Fibroblast of the conjunctiva (primary cell): Measurements from ENCODE around the gene NAE1.

Experiments
- DNase-seq: peaks from one replicate; pipeline ENCODE4 v3.0.0-alpha.2; 2010; ENCODE audit warnings: low read depth

Gene NAE1

GRCh38 chr16:66849549-66849948 lies 18.8 kb upstream of the NAE1 start:
- no peak for DNase-seq

- no peak for DNase-seq
Measured at GRCh38 chr16:66849021-66849420, 18.2 kb upstream of the NAE1 start.

GRCh38 chr16:66848172-66848571 lies 17.4 kb upstream of the NAE1 start:
- no peak for DNase-seq

- no peak for DNase-seq
Measured at GRCh38 chr16:66847533-66848067, 16.8 kb upstream of the NAE1 start.

GRCh38 chr16:66846831-66847230 lies 16.1 kb upstream of the NAE1 start:
- DNase-seq, result no peak

GRCh38 chr16:66846266-66846665 lies 15.5 kb upstream of the NAE1 start:
- no peak for DNase-seq

GRCh38 chr16:66845791-66846221 lies 15.0 kb upstream of the NAE1 start:
- no peak for DNase-seq

GRCh38 chr16:66845080-66845410 lies 14.3 kb upstream of the NAE1 start:
- DNase-seq, result no peak

GRCh38 chr16:66844342-66845079 lies 13.7 kb upstream of the NAE1 start, which contains the start of gene CA7:
Gene CA7 (plus strand): TSS chr16:66844414. CDS start chr16:66844488, 74 bp downstream.
- no peak for DNase-seq

- no peak for DNase-seq
Measured at GRCh38 chr16:66844009-66844341, 13.2 kb upstream of the NAE1 start.

- DNase-seq, result no peak
Measured at GRCh38 chr16:66843191-66843590, 12.4 kb upstream of the NAE1 start.

- no peak for DNase-seq
Measured at GRCh38 chr16:66842765-66843164, 12.0 kb upstream of the NAE1 start.

GRCh38 chr16:66841366-66841765 lies 10.6 kb upstream of the NAE1 start:
- no peak for DNase-seq

GRCh38 chr16:66840883-66841282 lies 10.1 kb upstream of the NAE1 start:
- no peak for DNase-seq

GRCh38 chr16:66834746-66835145 lies 4.0 kb upstream of the NAE1 start:
- no peak for DNase-seq

- no peak for DNase-seq
Measured at GRCh38 chr16:66832661-66833305, 2.0 kb upstream of the NAE1 start.

GRCh38 chr16:66832190-66832589 lies 1.4 kb upstream of the NAE1 start:
- no peak for DNase-seq

GRCh38 chr16:66824006-66824405 lies 6.8 kb downstream of the NAE1 start:
- DNase-seq, result no peak

GRCh38 chr16:66814734-66815133 lies 16.0 kb downstream of the NAE1 start:
- DNase-seq, result no peak

GRCh38 chr16:66811043-66811442 lies 19.7 kb downstream of the NAE1 start:
- DNase-seq, result no peak

GRCh38 chr16:66810391-66810790 lies 20.4 kb downstream of the NAE1 start:
- no peak for DNase-seq

GRCh38 chr16:66809765-66810164 lies 21.0 kb downstream of the NAE1 start:
- DNase-seq, result no peak

GRCh38 chr16:66802159-66802558 lies 28.6 kb downstream of the NAE1 start:
- DNase-seq, result no peak
